GM18858 (cell line): ENCODE data around the gene TNNI2.

Experiments
- ATAC-seq: cut with Tn5 transposase; IDR thresholded peaks from one replicate; pipeline ENCODE4 v1.9.1; 2021; ENCODE audit not compliant: unreplicated experiment

TNNI2 gene

GRCh38 chr11:1820463-1821325 lies 18.1 kb upstream of the TNNI2 start:
- no peak for ATAC-seq

GRCh38 chr11:1821562-1821961 lies 17.2 kb upstream of the TNNI2 start:
- no peak for ATAC-seq

GRCh38 chr11:1822648-1823375 lies 16.0 kb upstream of the TNNI2 start:
- ATAC-seq: no peak

DNA sequence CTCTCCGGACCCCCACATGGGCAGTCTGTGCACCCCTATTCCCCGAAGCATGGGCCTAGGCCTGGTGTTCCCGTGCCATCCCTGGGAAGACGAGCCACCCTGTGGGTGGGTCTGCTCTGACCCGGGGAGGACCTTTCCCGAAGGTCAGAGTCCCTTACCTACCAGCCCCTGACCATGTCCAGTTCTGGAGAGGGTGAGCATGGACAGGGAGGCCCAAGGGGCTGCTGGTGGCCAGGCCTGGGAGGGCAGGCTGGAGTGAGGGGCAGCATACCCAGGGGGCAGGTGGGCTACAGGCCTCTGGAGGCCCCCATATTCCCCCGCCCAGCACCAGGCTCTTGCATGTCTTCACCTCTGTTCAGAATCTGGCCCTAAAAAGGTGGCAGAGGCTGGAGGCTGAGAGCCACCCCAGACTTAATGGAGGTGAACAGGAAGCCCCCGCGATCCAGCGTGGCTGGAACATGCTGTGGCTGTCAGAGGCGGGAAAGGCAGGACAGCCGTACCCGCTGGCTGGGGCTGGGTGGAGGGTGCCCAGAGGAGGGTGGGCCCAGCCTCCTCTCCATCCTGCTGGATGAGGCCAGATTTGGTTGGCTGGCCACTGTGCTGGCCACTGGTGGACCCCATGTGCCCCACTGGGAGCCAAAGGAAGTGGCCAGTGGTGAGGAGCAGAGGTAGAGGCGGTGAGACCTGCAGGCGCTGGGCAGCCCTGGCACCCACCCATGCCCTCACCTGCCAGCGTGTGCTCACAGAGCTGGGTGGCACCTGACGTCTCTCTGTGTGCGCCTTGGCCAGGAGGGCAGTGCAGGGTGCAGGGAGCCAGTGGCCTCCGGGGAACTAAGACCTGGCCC lies 15.2 kb upstream of the TNNI2 start:
- no peak for ATAC-seq

DNA sequence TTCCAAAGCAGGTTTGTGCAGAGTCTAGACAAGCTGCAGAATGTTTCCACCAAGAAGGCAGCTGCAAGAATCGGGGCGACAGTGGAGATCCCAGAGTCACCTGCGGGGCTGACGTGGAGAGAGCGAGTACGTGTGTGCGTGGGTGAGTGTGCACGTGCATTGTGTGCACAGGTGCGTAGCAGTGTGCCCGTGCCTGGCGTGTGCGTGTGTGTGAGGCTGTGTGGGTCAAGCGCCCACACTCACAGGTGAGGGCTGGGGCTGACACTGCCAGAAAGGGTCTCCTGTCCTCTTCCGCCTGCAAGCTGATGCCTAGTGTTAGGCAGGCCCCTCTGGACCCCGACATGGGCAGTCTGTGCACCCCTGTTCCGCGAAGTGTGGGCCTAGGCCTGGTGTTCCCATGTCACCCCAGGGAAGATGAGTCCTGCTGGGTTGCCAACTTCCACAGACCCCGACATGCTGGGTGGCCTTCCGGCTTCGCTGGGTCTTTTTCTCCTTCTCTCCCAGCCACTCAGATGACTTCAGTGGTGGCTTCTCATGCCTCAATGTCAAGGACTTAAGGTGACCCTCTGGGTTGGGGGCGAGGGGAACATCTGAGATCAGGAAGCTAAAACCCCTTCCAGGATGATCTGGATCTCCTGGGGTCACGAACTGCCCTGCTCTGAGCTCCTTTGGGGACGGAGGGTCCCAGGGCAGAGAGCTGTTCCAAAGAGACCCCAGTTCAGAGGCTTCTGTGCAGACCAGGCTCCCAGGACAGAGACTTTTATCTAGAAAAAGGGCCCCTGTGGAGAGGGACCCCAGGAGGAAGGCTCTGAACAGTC lies 14.4 kb upstream of the TNNI2 start:
- ATAC-seq: no peak

GRCh38 chr11:1825039-1825740 lies 13.6 kb upstream of the TNNI2 start:
- ATAC-seq: no peak

DNA sequence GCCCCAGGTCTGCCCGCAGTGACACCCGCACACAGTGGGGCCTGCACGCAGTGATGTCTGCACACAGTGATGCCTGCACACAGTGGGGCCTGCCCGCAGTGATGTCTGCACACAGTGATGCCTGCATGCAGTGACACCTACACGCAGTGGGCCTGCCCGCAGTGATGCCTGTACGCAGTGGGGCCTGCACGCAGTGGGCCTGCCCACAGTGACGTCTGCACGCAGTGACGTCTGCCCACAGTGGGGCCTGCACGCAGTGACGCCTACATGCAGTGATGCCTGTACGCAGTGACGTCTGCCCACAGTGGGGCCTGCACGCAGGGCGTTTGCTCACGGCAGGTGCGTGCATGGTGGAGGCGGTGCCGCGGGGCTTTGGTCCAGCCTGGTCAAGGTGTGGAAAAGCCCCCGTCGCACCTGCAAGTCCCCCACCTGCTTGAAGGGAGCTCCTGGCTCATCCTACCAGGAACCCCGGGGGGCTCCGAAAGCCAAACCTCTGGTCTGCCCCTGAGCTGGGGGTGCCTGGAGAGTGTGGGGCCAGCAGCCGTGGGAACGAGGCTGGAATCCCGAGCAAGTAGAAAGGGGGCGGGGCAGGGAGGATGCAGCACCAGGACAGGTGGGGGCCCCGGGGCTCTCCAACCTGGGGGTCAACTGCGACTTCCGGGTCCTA lies 12.9 kb upstream of the TNNI2 start:
- no peak for ATAC-seq

- ATAC-seq: no peak
Measured at GRCh38 chr11:1826552-1827094, 12.2 kb upstream of the TNNI2 start.

DNA sequence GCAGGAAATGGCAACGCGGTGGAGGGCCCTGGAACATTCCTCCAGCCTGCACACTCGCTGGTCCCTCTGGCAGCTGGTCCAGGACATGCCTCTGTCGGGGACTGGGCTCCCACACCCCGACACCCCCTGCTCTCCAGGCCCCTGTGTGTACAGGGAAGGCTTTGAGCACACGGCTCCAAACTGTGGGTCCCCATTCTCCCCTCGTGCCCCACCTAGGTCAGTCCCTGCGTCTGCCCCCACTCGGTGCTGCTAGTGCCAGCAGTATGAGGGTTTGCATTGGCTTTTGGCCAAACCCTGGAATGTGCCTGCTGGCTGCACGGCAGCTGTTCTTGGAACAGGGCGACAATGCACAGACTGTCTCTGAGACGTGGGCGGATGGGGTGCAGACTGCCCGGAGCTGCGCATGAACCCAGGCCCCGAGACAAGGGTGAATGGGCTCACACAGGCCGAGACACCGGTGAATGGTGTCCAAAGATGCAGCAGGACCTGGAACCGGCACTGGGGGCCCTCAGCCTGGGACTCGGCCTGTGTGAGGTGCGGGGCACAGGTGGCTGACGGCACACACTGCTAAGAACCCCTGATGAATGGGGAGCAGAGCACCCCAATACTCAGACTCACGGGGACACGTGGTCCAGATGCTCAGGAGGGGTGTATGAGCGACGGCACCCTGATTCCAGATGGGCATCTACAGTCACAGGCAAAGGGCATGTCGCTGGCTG lies 11.5 kb upstream of the TNNI2 start:
- no peak for ATAC-seq

DNA sequence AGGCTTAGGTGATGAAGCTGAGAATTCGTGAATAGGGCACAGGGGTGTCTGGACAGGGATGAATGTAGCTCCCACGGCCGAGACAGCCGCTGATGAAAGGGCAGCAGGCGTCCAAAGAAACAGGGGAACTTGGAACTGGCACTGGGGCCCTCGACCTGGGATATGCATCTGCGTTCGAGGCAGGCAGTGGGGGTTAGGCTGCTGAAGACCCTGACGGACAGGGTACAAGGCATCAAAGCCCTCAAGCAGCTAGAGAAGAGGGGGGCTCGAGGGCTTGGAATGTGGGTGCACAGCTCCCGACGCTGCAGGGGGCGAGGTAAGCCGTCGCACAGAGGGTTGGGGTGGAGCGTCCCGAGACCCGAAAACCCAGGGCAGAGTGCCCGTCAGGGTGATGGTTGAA lies 10.8 kb upstream of the TNNI2 start:
- no peak for ATAC-seq

DNA sequence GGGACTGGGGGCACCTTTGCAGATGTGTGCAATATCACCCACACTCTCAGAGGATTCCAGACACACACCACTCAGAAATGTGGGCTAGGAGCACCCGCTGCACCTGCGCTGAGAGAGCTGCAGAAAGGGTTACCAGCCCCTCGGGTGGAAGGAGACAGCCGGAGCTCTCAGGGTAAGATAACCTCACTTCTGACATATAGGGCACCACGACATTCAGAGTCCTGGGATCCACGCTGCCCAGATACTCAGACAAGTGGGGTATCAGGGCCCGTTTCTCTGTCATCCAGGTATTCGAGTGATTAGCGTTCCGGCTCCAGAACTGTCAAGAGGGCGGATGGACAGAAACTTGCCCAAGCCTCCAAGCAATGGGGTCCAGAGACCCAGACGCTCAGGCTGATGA lies 10.2 kb upstream of the TNNI2 start:
- no peak for ATAC-seq

GRCh38 chr11:1829039-1829820 lies 9.6 kb upstream of the TNNI2 start:
- ATAC-seq: no peak

DNA sequence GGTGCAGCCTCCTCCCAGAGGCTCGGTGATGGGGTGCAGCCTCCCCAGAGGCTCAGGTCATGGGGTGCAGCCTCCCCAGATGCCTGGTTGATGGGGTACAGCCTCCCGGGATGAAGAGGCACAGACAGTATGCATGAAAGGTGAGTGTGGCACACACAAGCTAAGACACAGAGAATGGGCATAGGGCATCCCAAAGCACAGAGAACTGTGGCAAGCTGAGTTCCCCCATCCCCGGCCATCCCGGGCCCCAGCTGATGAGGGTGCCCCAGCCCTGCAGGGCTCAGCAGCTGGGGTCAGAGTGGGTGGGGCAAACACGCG lies 8.8 kb upstream of the TNNI2 start:
- ATAC-seq: no peak

DNA sequence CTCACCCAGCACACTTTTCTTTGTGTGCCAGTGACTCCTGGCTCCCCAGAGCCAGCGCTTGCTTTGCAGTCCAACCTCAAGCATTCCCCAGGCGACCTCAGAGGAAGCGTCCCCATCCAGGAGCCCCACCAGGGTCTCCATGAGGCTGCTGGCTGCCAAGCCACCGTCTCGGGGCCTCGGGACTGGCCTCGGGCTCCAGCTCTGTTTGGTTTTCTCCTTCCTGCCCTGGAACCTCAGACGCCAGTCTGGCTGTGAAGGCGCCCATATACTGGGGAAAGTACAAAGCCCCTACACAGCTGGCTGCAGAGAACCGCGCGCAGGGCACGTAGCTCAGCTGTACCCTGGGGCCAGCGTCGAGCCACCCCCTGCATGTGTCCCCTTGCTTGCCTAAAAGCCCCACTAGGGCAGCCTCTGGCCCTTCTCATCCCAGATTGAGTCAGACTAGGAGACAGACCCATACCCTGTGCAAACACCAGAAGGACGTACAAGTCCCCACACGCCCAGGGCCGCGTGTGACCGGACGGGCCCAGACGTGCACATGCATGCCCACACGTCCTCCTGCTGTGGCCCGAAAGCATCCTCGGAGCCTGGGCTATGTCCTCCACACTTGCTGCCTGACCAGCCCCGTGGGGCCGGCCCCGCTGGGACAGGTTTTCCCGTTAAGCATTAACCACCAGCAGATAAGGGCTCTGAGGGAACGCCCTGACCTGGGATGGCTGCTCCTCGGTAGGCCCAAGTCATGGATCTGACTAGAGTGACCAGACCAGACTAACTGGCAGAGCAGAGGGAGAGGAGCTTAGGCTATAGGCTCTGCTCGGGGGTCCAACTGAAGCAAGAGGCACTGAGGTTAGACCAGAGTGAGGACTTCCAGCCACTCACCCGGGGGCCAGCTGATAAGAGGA lies 8.2 kb upstream of the TNNI2 start:
- ATAC-seq: no peak

DNA sequence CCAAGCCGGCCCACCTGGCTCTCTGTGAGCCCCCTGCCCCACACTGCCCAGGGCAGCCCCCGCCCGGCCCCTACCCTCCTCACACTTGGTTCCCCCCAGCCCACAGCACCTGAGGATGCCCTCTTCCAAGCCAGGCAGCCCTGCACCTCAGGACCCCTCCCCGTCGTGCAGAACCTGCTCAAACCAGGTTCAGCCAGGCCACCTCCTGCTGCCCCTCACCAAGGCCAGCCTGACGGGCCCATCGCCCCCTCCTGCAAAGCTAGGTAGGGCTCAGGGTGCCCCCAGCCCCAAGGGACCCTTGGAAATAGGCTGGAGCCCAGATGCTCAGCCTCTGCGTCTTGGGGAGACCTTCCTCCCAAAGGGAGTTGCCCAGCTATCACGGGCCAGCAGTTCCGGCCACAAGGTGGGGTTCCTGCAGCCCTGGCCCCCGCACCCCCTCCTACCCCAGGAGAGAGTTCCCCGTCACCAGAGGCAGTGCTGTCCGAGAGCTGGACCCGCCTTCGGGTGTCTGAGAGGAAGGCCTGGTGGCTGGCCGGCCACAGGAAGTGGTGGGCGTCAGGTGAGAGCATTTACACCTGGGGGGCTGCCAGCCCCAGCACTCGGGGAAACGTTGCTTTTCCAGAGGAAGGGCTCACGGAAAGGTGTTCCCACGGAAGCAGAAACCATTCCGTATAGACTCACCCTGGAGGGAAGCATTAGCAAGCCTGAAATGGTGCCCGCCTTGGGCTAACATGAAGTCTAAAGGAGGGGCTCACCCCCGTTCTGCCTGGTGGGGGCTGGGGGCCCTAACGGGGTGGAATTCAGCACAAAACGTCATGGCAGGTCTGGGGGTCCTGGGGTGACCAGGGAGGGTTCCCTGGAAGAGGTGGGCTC lies 7.2 kb upstream of the TNNI2 start:
- ATAC-seq: no peak
